GM19328 (cell line): Measurements from ENCODE around the gene LRPAP1.

Experiments
- ATAC-seq: cut with Tn5 transposase; IDR thresholded peaks from one replicate; pipeline ENCODE4 v1.9.1; 2021; ENCODE audit warnings: mild to moderate bottlenecking, moderate library complexity; ENCODE audit not compliant: unreplicated experiment

The LRPAP1 gene

GRCh38 chr4:3475041-3475712 lies 57.0 kb downstream of the LRPAP1 start:
- no peak for ATAC-seq

- no peak for ATAC-seq
These were observed 58.0 kb downstream of the LRPAP1 start for GRCh38 chr4:3473996-3474765.

DNA sequence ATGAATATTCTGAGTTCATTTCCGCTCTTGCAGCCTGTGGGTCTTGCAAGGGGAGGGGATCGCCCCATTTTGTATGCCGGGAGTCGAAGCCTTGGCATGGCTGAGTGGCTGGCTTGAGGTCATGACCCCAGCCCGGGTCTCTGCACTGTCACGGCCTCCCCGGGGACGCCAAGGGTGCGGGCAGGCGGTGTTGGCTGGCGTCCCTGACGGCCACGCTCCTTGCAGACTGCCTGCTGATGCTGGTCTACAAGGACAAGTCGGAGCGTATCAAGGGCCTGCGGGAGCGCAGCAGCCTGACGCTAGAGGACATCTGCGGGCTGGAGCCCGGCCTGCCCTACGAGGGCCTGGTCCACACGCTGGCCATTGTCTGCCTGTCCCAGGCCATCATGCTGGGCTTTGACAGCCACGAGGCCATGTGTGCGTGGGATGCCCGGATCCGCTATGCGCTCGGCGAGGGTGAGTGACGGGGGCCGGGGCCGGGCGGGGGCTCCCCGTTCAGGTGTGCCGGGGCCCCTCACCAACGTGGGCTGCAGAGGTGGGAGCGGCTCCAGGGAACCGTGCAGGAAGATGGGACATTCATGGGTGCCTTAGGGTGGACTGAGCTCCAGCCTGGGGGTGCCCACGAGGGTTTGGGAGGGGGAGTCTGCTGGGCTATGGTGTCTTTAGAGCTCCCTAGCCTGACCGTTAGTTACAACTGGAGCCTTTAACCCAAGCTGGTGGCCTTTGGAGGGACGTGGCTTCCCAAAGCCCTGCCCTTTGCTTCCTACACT lies 58.9 kb downstream of the LRPAP1 start:
- ATAC-seq: no peak

- ATAC-seq: no peak
These were observed 59.6 kb downstream of the LRPAP1 start for GRCh38 chr4:3472411-3473141.

DNA sequence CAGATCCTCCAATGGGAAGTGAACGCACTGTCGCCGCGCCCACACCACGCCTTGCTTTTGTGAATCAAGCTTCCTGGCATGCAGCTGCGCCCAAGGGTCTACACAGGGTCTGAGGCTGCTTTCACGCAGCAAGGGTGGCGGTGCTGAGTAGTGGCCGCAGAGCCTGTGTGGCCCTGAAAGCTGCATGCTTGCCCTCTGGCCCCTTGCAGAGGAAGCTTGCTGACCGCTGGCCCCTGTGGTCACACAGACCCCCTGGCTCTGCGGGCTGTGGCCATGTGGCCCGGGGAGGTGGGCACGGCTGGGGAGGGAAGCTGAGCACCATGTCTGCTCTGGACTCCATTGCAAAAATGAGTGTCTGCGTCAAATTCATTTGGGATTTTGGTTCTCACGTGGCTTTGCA lies 60.3 kb downstream of the LRPAP1 start:
- ATAC-seq: no peak

- ATAC-seq: no peak
These were observed 61.0 kb downstream of the LRPAP1 start for GRCh38 chr4:3471098-3471760.

- ATAC-seq: no peak
These were observed 61.8 kb downstream of the LRPAP1 start for GRCh38 chr4:3470244-3471097.

- ATAC-seq: no peak
These were observed 62.6 kb downstream of the LRPAP1 start for GRCh38 chr4:3469386-3470243.

DNA sequence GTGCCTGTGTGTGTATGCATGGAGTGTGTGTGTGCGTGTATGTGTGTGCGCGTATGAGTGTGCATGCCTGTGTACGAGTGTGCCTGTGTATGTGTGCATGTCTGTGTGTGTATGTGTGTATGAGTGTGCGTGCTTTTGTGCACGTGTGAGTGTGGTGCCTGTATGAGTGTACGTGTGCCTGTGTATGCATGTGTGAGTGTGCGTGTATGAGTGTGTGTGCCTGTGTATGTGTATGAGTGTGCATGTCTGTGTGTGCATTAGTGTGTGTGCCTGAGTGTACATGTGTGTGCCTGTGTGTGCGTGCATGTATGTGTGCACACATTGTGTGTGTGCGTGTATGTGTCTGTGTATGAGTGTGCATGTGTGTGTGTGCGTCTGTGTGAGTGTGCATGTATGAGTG lies 63.4 kb downstream of the LRPAP1 start:
- ATAC-seq: no peak

DNA sequence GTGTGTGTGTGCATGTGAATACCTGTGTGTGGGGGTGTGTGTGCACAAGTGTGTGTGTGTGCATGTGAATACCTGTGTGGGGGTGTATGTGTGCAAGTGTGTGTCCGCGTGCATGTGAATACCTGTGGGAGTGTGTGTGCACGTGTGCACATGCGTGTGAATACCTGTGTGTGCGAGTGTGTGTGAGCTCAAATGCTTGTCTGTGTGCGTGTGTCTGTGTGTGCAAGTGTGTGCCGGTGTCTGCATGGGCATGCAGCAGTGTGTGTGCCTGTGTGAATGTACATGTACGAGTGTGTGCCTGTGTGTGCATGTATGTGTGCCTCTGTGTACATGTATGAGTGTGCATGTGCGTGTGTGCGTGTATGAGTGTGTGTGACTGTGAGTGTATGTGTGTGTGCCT lies 64.1 kb downstream of the LRPAP1 start:
- no peak for ATAC-seq

GRCh38 chr4:3467601-3468031 lies 64.6 kb downstream of the LRPAP1 start:
- no peak for ATAC-seq

GRCh38 chr4:3466691-3467600 lies 65.3 kb downstream of the LRPAP1 start:
- no peak for ATAC-seq

GRCh38 chr4:3465698-3466671 lies 66.2 kb downstream of the LRPAP1 start:
- no peak for ATAC-seq

- no peak for ATAC-seq
These were observed 67.1 kb downstream of the LRPAP1 start for GRCh38 chr4:3464911-3465697.

GRCh38 chr4:3464349-3464905 lies 67.8 kb downstream of the LRPAP1 start:
- no peak for ATAC-seq
